ENCODE measurements around the gene ISOC2.

Gene ISOC2

GRCh38 chr19:55477905-55478304, 16.5 kb upstream of the ISOC2 start:
- DNase-seq (ENCODE audit: low read depth, low spot score) = no peak

- DNase-seq (ENCODE audit: low read depth, low spot score) = peak; percentile 90
Measured at GRCh38 chr19:55476100-55476775, 14.8 kb upstream of the ISOC2 start, which contains the start of gene ZNF628. ZNF628 (plus strand) TSS chr19:55476617; CDS start chr19:55479911, 3,294 bp downstream.

- DNase-seq (ENCODE audit: low read depth, low spot score) = no peak
Measured at GRCh38 chr19:55474269-55475265, 13.1 kb upstream of the ISOC2 start.

- DNase-seq (ENCODE audit: low read depth, low spot score) = no peak
Measured at GRCh38 chr19:55473225-55474012, 12.0 kb upstream of the ISOC2 start.

GRCh38 chr19:55472463-55472862, 11.0 kb upstream of the ISOC2 start:
- no peak for DNase-seq (ENCODE audit: low read depth, low spot score)

- DNase-seq (ENCODE audit: low read depth, low spot score) = no peak
Measured at GRCh38 chr19:55471266-55471665, 9.8 kb upstream of the ISOC2 start.

GRCh38 chr19:55468054-55468393, 6.6 kb upstream of the ISOC2 start:
- DNase-seq (ENCODE audit: low read depth, low spot score) = no peak

GRCh38 chr19:55467236-55468053, 6.0 kb upstream of the ISOC2 start:
- no peak for DNase-seq (ENCODE audit: low read depth, low spot score)

- DNase-seq (ENCODE audit: low read depth, low spot score) = no peak
Measured at GRCh38 chr19:55466241-55466614, 4.8 kb upstream of the ISOC2 start.

- DNase-seq (ENCODE audit: low read depth, low spot score) = no peak
Measured at GRCh38 chr19:55465460-55466240, 4.2 kb upstream of the ISOC2 start.

GRCh38 chr19:55464662-55465054, 3.2 kb upstream of the ISOC2 start, which contains the start of gene C19orf85:
C19orf85 (minus strand) TSS chr19:55464751; CDS start chr19:55464554, 197 bp downstream.
- no peak for DNase-seq (ENCODE audit: low read depth, low spot score)

- no peak for DNase-seq (ENCODE audit: low read depth, low spot score)
Measured at GRCh38 chr19:55464039-55464661, 2.7 kb upstream of the ISOC2 start.

- no peak for DNase-seq (ENCODE audit: low read depth, low spot score)
Measured at GRCh38 chr19:55463583-55464031, 2.2 kb upstream of the ISOC2 start.

- no peak for DNase-seq (ENCODE audit: low read depth, low spot score)
Measured at GRCh38 chr19:55462722-55463121, 1.3 kb upstream of the ISOC2 start.

GRCh38 chr19:55461974-55462626, 658 bp upstream of the ISOC2 start:
- DNase-seq (ENCODE audit: low read depth, low spot score) = no peak

- no peak for DNase-seq (ENCODE audit: low read depth, low spot score)
Measured at GRCh38 chr19:55460670-55461258, 678 bp downstream of the ISOC2 start.

GRCh38 chr19:55459950-55460657, 1.3 kb downstream of the ISOC2 start:
- DNase-seq (ENCODE audit: low read depth, low spot score) = no peak

- no peak for DNase-seq (ENCODE audit: low read depth, low spot score)
Measured at GRCh38 chr19:55459551-55459949, 1.9 kb downstream of the ISOC2 start.

Measured in brain pericyte (primary cell).